ENCODE results near the gene SH3RF3. TPM values are rescaled to one million over a fixed set of nuclear protein-coding genes. Genes with fewer than 3 reads are reported as not detected.

Gene SH3RF3
- total and polyA plus RNA-seq, 4 experiments from 2014 or later: 0.26 to 2.2 (median 2.1) TPM; not detected in 1

- intact Hi-C loops (cut with micrococcal nuclease): no loop called here
- H3K36me3 ChIP-seq (ENCODE audit: insufficient read depth, low read length): no peaks in the 10 kb centered on the region
- no peak overlapping the region for H3K4me3 ChIP-seq (ENCODE audit: low read length in 2 of 2)
- no peak overlapping the region for H3K4me3 Mint-ChIP-seq
- no peaks in the 10 kb centered on the region for H3K27me3 Mint-ChIP-seq
- no peak for DNase-seq
- H3K4me1 ChIP-seq (ENCODE audit: insufficient read depth, low read length): no peaks in the 10 kb centered on the region
- H3K27me3 ChIP-seq (ENCODE audit: insufficient read depth, low read length): no peaks in the 10 kb centered on the region
- CTCF ChIA-PET (ENCODE audit: partially characterized antibody): interaction anchor here (1.0 kb wide), 1 partner anchor 12 kb away, joined by 3 read pairs; no protein-coding TSS in a partner anchor
- H3K9me3 ChIP-seq (ENCODE audit: control insufficient read depth in 1 of 2, low read length in 2 of 2): no peaks in the 10 kb centered on the region
- no peak overlapping the region for H3K27ac Mint-ChIP-seq
- POLR2A ChIA-PET (ENCODE audit: partially characterized antibody): no interaction called here
- H3K27ac ChIP-seq (ENCODE audit: low read depth, low read length): no peak overlapping the region
- H3K4me1 Mint-ChIP-seq: peaks cover 0 to 2% (median 0%) of the 10 kb centered on the region in 4 donors
- H3K9me3 Mint-ChIP-seq: peaks cover 0 to 1% (median 0%) of the 10 kb centered on the region in 8 donors
- no peaks in the 10 kb centered on the region for H3K36me3 Mint-ChIP-seq
Measured at GRCh38 chr2:109285244-109285651, 156.2 kb downstream of the SH3RF3 start.

- H3K27ac ChIP-seq (ENCODE audit: low read depth, low read length): no peak overlapping the region
- Mint-ChIP-seq H3K9me3 (peaks cover 0 to 1% (median 0%) of the 10 kb centered on the region in 8 donors), H3K4me3 (no peak overlapping the region), H3K36me3 (no peaks in the 10 kb centered on the region), H3K27ac (no peak overlapping the region), H3K4me1 (peaks cover 0 to 2% (median 0%) of the 10 kb centered on the region in 4 donors), H3K27me3 (no peaks in the 10 kb centered on the region)
- ChIA-PET POLR2A (ENCODE audit: partially characterized antibody) (no interaction called here), CTCF (ENCODE audit: partially characterized antibody) (no interaction called here)
- H3K4me3 ChIP-seq (ENCODE audit: low read length in 2 of 2): no peak overlapping the region
- no peak for DNase-seq
- H3K4me1 ChIP-seq (ENCODE audit: insufficient read depth, low read length): no peaks in the 10 kb centered on the region
- H3K27me3 ChIP-seq (ENCODE audit: insufficient read depth, low read length): no peaks in the 10 kb centered on the region
- no peaks in the 10 kb centered on the region for H3K9me3 ChIP-seq (ENCODE audit: control insufficient read depth in 1 of 2, low read length in 2 of 2)
- intact Hi-C loops (cut with micrococcal nuclease): no loop called here
- no peaks in the 10 kb centered on the region for H3K36me3 ChIP-seq (ENCODE audit: insufficient read depth, low read length)
Measured at GRCh38 chr2:109287413-109287812, 158.4 kb downstream of the SH3RF3 start.

- H3K27me3 ChIP-seq (ENCODE audit: insufficient read depth, low read length): no peaks in the 10 kb centered on the region
- no peak overlapping the region for H3K4me3 ChIP-seq (ENCODE audit: low read length in 2 of 2)
- H3K4me3 Mint-ChIP-seq: no peak overlapping the region
- no peak overlapping the region for H3K27ac ChIP-seq (ENCODE audit: low read depth, low read length)
- no peak for DNase-seq
- peaks cover 0 to 1% (median 0%) of the 10 kb centered on the region in 8 donors for H3K9me3 Mint-ChIP-seq
- no peaks in the 10 kb centered on the region for H3K27me3 Mint-ChIP-seq
- H3K36me3 ChIP-seq (ENCODE audit: insufficient read depth, low read length): no peaks in the 10 kb centered on the region
- H3K27ac Mint-ChIP-seq: no peak overlapping the region
- POLR2A ChIA-PET (ENCODE audit: partially characterized antibody): no interaction called here
- no peaks in the 10 kb centered on the region for H3K9me3 ChIP-seq (ENCODE audit: control insufficient read depth in 1 of 2, low read length in 2 of 2)
- H3K4me1 ChIP-seq (ENCODE audit: insufficient read depth, low read length): no peaks in the 10 kb centered on the region
- intact Hi-C loops (cut with micrococcal nuclease): no loop called here
- H3K36me3 Mint-ChIP-seq: no peaks in the 10 kb centered on the region
- peaks cover 0 to 2% (median 0%) of the 10 kb centered on the region in 4 donors for H3K4me1 Mint-ChIP-seq
- CTCF ChIA-PET (ENCODE audit: partially characterized antibody): interaction anchor here (1.9 kb wide), 1 partner anchor 11 kb away, joined by 6 read pairs; no protein-coding TSS in a partner anchor
Measured at GRCh38 chr2:109287838-109288237, 158.8 kb downstream of the SH3RF3 start.

- H3K4me3 Mint-ChIP-seq: no peak overlapping the region
- CTCF ChIA-PET (ENCODE audit: partially characterized antibody): interaction anchor here (1.9 kb wide), 1 partner anchor 10 kb away, joined by 6 read pairs; no protein-coding TSS in a partner anchor
- H3K27me3 Mint-ChIP-seq: no peaks in the 10 kb centered on the region
Measured at GRCh38 chr2:109288544-109289368, 159.8 kb downstream of the SH3RF3 start.

GRCh38 chr2:109289504-109290222 lies 160.7 kb downstream of the SH3RF3 start:
- Histone ChIP-seq H3K27me3 (ENCODE audit: insufficient read depth, low read length) (no peaks in the 10 kb centered on the region), H3K4me3 (ENCODE audit: low read length in 2 of 2) (no peak overlapping the region), H3K27ac (ENCODE audit: low read depth, low read length) (no peak overlapping the region), H3K36me3 (ENCODE audit: insufficient read depth, low read length) (no peaks in the 10 kb centered on the region), H3K9me3 (ENCODE audit: control insufficient read depth in 1 of 2, low read length in 2 of 2) (no peaks in the 10 kb centered on the region), H3K4me1 (ENCODE audit: insufficient read depth, low read length) (no peaks in the 10 kb centered on the region)
- no peak for DNase-seq
- Mint-ChIP-seq H3K27me3 (peaks cover 0 to 1% of the 10 kb centered on the region in 2 donors), H3K27ac (no peak overlapping the region), H3K36me3 (no peaks in the 10 kb centered on the region), H3K4me1 (peaks cover 0 to 2% (median 0%) of the 10 kb centered on the region in 4 donors), H3K9me3 (no peaks in the 10 kb centered on the region), H3K4me3 (no peak overlapping the region)
- POLR2A ChIA-PET (ENCODE audit: partially characterized antibody): no interaction called here
- CTCF ChIA-PET (ENCODE audit: partially characterized antibody): interaction anchor here (1.9 kb wide), 1 partner anchor 9 kb away, joined by 6 read pairs; no protein-coding TSS in a partner anchor
- intact Hi-C loops (cut with micrococcal nuclease): no loop called here

More at GRCh38 chr2:109288544-109289368, 159.8 kb downstream of the SH3RF3 start:
- H3K9me3 ChIP-seq (ENCODE audit: control insufficient read depth in 1 of 2, low read length in 2 of 2): no peaks in the 10 kb centered on the region
- no peak overlapping the region for H3K4me3 ChIP-seq (ENCODE audit: low read length in 2 of 2)
- DNase-seq: no peak
- H3K9me3 Mint-ChIP-seq: peaks cover 0 to 1% (median 0%) of the 10 kb centered on the region in 8 donors
- no peaks in the 10 kb centered on the region for H3K36me3 Mint-ChIP-seq
- no peaks in the 10 kb centered on the region for H3K4me1 ChIP-seq (ENCODE audit: insufficient read depth, low read length)
- no peak overlapping the region for H3K27ac Mint-ChIP-seq
- peaks cover 0 to 2% (median 0%) of the 10 kb centered on the region in 4 donors for H3K4me1 Mint-ChIP-seq
- intact Hi-C loops (cut with micrococcal nuclease): no loop called here
- POLR2A ChIA-PET (ENCODE audit: partially characterized antibody): no interaction called here
- H3K27me3 ChIP-seq (ENCODE audit: insufficient read depth, low read length): no peaks in the 10 kb centered on the region
- H3K36me3 ChIP-seq (ENCODE audit: insufficient read depth, low read length): no peaks in the 10 kb centered on the region
- no peak overlapping the region for H3K27ac ChIP-seq (ENCODE audit: low read depth, low read length)

DNA sequence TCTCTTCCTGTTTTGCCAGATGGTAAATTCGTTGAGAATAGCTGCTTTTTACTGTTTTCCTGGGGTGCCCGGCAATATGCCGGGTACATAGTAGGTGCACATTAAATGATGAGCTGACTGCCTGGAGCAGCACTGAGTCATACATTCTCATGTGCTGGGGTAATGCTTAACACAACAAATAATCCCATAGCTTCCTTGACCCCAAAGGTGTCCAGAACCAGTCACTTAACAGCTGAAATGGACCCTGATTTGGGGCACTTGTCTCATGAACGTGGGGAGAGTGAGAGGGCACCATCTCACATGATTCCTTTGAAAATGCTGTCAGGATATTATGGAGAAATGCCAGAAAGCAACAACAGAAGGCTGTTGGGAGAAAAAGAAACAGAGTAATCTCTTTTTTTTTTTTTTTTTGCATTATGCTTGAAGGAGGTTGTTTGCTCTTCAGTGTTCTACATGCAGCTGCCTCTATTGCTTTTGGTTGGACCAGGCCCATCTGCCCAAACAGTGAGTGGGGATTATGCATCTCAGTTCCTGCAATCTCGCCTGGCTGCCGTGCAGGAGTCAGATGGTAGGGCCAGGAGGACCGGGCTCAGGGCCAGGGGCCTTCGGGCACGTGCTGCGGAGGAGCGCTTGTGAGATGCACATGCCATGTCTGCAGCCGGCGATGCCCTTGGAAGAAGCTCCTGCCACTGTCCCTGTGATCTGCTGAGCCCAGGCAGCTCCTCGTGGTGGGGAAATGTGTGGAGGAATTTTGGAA lies 162.1 kb downstream of the SH3RF3 start:
- H3K27ac Mint-ChIP-seq: no peak overlapping the region
- CTCF ChIA-PET (ENCODE audit: partially characterized antibody): no interaction called here

More for the DNA sequence above, 162.1 kb downstream of the SH3RF3 start:
- no peak for DNase-seq
- no peak overlapping the region for H3K4me3 Mint-ChIP-seq
- H3K36me3 Mint-ChIP-seq: no peaks in the 10 kb centered on the region
- no peaks in the 10 kb centered on the region for H3K4me1 ChIP-seq (ENCODE audit: insufficient read depth, low read length)
- intact Hi-C loops (cut with micrococcal nuclease): no loop called here
- H3K4me1 Mint-ChIP-seq: peaks cover 0 to 2% (median 0%) of the 10 kb centered on the region in 4 donors
- no peaks in the 10 kb centered on the region for H3K27me3 ChIP-seq (ENCODE audit: insufficient read depth, low read length)
- H3K9me3 Mint-ChIP-seq: no peaks in the 10 kb centered on the region
- H3K9me3 ChIP-seq (ENCODE audit: control insufficient read depth in 1 of 2, low read length in 2 of 2): no peaks in the 10 kb centered on the region
- POLR2A ChIA-PET (ENCODE audit: partially characterized antibody): no interaction called here
- no peak overlapping the region for H3K27ac ChIP-seq (ENCODE audit: low read depth, low read length)
- H3K4me3 ChIP-seq (ENCODE audit: low read length in 2 of 2): no peak overlapping the region
- H3K27me3 Mint-ChIP-seq: peaks cover 0 to 2% of the 10 kb centered on the region in 2 donors
- H3K36me3 ChIP-seq (ENCODE audit: insufficient read depth, low read length): no peaks in the 10 kb centered on the region
